Astrocyte (in vitro differentiated cells and primary cell): ENCODE data around the gene JUP.

Source experiments
- EZH2 ChIP-seq: IDR thresholded peaks from 2 replicates; pipeline ENCODE4 v1.6.1; 2012; ENCODE audit warnings: mild to moderate bottlenecking, low read length, inconsistent platforms; ENCODE audit not compliant: insufficient read depth
- TF ChIP-seq, protein P1 (sequence below): IDR thresholded peaks from 2 replicates; pipeline ENCODE4 v1.5.1; 2011; ENCODE audit warnings: low read depth, mild to moderate bottlenecking, inconsistent platforms, low read length, moderate library complexity; ENCODE audit not compliant: insufficient read depth

- TF ChIP-seq, protein P1, sequence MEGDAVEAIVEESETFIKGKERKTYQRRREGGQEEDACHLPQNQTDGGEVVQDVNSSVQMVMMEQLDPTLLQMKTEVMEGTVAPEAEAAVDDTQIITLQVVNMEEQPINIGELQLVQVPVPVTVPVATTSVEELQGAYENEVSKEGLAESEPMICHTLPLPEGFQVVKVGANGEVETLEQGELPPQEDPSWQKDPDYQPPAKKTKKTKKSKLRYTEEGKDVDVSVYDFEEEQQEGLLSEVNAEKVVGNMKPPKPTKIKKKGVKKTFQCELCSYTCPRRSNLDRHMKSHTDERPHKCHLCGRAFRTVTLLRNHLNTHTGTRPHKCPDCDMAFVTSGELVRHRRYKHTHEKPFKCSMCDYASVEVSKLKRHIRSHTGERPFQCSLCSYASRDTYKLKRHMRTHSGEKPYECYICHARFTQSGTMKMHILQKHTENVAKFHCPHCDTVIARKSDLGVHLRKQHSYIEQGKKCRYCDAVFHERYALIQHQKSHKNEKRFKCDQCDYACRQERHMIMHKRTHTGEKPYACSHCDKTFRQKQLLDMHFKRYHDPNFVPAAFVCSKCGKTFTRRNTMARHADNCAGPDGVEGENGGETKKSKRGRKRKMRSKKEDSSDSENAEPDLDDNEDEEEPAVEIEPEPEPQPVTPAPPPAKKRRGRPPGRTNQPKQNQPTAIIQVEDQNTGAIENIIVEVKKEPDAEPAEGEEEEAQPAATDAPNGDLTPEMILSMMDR = no peak
- no peak for TF ChIP-seq EZH2
Observed at GRCh38 chr17:41777574-41778188, 8.8 kb downstream of the JUP start.
